HG03060 (cell line): ENCODE measurements around the gene MAB21L1.

Source experiments
- ATAC-seq: cut with Tn5 transposase; IDR thresholded peaks from one replicate; pipeline ENCODE4 v1.9.1; 2021; ENCODE audit warnings: low read depth, moderate number of reproducible peaks; ENCODE audit not compliant: unreplicated experiment

MAB21L1 gene

GRCh38 chr13:35449821-35450220 lies 26.7 kb downstream of the MAB21L1 start:
- no peak for ATAC-seq

DNA sequence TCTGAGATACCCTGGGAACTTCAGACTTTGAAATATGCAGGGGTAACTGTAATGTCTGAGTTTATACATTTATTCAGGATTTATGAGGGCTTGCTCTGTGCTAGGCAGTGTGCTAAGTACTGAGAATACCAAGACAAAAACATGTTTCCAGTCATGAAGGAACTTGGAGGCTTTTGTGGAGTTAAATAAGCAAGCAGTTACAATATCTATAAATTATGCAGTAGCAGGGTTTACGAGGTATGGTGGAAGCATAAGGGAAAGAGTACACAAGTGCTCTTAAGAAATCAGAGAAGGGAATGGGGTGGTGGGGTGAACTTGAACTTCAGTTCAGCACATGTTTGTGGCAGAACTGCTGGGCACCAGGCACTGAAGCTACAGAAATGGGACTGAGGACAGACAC lies 28.0 kb downstream of the MAB21L1 start:
- no peak for ATAC-seq
